ENCODE measurements around the gene DMGDH.

Gene DMGDH

GRCh38 chr5:79002374-79002773, 67.1 kb downstream of the DMGDH start:
- no peak for DNase-seq (ENCODE audit: low spot score)
- in situ Hi-C loops (cut with MboI; ENCODE audit: low pct_unique_long_range_greater_than_20kb, low sequenced_read_pairs, unreplicated experiment) = loop anchor here (25.0 kb wide), 1 partner anchor 460 kb away; no protein-coding TSS in a partner anchor
- no peak for TF ChIP-seq CTCF (IDR thresholded peaks at IDR 0.05; ENCODE audit: extremely low read depth, insufficient read depth, missing control alignments)

- in situ Hi-C loops (cut with MboI; ENCODE audit: low pct_unique_long_range_greater_than_20kb, low sequenced_read_pairs, unreplicated experiment) = loop anchor here (25.0 kb wide), 1 partner anchor 461 kb away; no protein-coding TSS in a partner anchor
- no peak for TF ChIP-seq CTCF (IDR thresholded peaks at IDR 0.05; ENCODE audit: extremely low read depth, insufficient read depth, missing control alignments)
- no peak for DNase-seq (ENCODE audit: low spot score)
Measured at GRCh38 chr5:79001471-79001870, 68.0 kb downstream of the DMGDH start.

- TF ChIP-seq CTCF (IDR thresholded peaks at IDR 0.05; ENCODE audit: extremely low read depth, insufficient read depth, missing control alignments) = no peak
- in situ Hi-C loops (cut with MboI; ENCODE audit: low pct_unique_long_range_greater_than_20kb, low sequenced_read_pairs, unreplicated experiment) = no loop called here
- no peak for DNase-seq (ENCODE audit: low spot score)
Measured at GRCh38 chr5:78997090-78997489, 72.4 kb downstream of the DMGDH start.

GRCh38 chr5:78995521-78996007, 73.9 kb downstream of the DMGDH start:
- TF ChIP-seq CTCF (IDR thresholded peaks at IDR 0.05; ENCODE audit: extremely low read depth, insufficient read depth, missing control alignments) = no peak
- no peak for DNase-seq (ENCODE audit: low spot score)
- in situ Hi-C loops (cut with MboI; ENCODE audit: low pct_unique_long_range_greater_than_20kb, low sequenced_read_pairs, unreplicated experiment) = no loop called here

GRCh38 chr5:78993165-78993564, 76.3 kb downstream of the DMGDH start:
- DNase-seq (ENCODE audit: low spot score) = no peak
- TF ChIP-seq CTCF (IDR thresholded peaks at IDR 0.05; ENCODE audit: extremely low read depth, insufficient read depth, missing control alignments) = no peak
- in situ Hi-C loops (cut with MboI; ENCODE audit: low pct_unique_long_range_greater_than_20kb, low sequenced_read_pairs, unreplicated experiment) = no loop called here

- no peak for DNase-seq (ENCODE audit: low spot score)
- in situ Hi-C loops (cut with MboI; ENCODE audit: low pct_unique_long_range_greater_than_20kb, low sequenced_read_pairs, unreplicated experiment) = no loop called here
- no peak for TF ChIP-seq CTCF (IDR thresholded peaks at IDR 0.05; ENCODE audit: extremely low read depth, insufficient read depth, missing control alignments)
Measured at GRCh38 chr5:78992146-78992545, 77.3 kb downstream of the DMGDH start.

- no peak for DNase-seq (ENCODE audit: low spot score)
- in situ Hi-C loops (cut with MboI; ENCODE audit: low pct_unique_long_range_greater_than_20kb, low sequenced_read_pairs, unreplicated experiment) = no loop called here
- no peak for TF ChIP-seq CTCF (IDR thresholded peaks at IDR 0.05; ENCODE audit: extremely low read depth, insufficient read depth, missing control alignments)
Measured at GRCh38 chr5:78989080-78989479, 80.4 kb downstream of the DMGDH start.

Measured in GM13977 (cell line).